ENCODE data around the gene MEF2C.

MEF2C gene

GRCh38 chr5:88808153-88808552, 74.8 kb downstream of the MEF2C start:
- no peak overlapping the region for H2AFZ ChIP-seq (ENCODE audit: low read length)
- H3K79me2 ChIP-seq (ENCODE audit: insufficient read depth, low read length): peaks cover 32% of the 10 kb centered on the region
- TF ChIP-seq, protein P1, sequence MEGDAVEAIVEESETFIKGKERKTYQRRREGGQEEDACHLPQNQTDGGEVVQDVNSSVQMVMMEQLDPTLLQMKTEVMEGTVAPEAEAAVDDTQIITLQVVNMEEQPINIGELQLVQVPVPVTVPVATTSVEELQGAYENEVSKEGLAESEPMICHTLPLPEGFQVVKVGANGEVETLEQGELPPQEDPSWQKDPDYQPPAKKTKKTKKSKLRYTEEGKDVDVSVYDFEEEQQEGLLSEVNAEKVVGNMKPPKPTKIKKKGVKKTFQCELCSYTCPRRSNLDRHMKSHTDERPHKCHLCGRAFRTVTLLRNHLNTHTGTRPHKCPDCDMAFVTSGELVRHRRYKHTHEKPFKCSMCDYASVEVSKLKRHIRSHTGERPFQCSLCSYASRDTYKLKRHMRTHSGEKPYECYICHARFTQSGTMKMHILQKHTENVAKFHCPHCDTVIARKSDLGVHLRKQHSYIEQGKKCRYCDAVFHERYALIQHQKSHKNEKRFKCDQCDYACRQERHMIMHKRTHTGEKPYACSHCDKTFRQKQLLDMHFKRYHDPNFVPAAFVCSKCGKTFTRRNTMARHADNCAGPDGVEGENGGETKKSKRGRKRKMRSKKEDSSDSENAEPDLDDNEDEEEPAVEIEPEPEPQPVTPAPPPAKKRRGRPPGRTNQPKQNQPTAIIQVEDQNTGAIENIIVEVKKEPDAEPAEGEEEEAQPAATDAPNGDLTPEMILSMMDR (IDR thresholded peaks at IDR 0.05; ENCODE audit: low read length): no peak
- no peak for TF ChIP-seq EZH2 (IDR thresholded peaks at IDR 0.05; ENCODE audit: borderline replicate concordance, low read length)

GRCh38 chr5:88807327-88807726, 75.7 kb downstream of the MEF2C start:
- Histone ChIP-seq H4K20me1 (ENCODE audit: insufficient read depth, low read length) (no peaks in the 10 kb centered on the region), H3K27ac (ENCODE audit: low read depth, low read length, poor library complexity, severe bottlenecking) (no peak overlapping the region), H3K27me3 (ENCODE audit: insufficient read depth, low read length) (no peaks in the 10 kb centered on the region), H3K4me1 (ENCODE audit: insufficient read depth, low read length, severe bottlenecking) (no peaks in the 10 kb centered on the region), H3K9ac (ENCODE audit: low read length) (no peak overlapping the region), H3K36me3 (ENCODE audit: insufficient read depth, low read length) (peaks cover 83% of the 10 kb centered on the region), H2AFZ (ENCODE audit: low read length) (no peak overlapping the region), H3K4me2 (ENCODE audit: low read length) (no peak overlapping the region), H3K9me3 (ENCODE audit: low read length) (no peaks in the 10 kb centered on the region), H3K79me2 (ENCODE audit: insufficient read depth, low read length) (peaks cover 31% of the 10 kb centered on the region), H3F3A (ENCODE audit: insufficient read depth, low read length) (no peaks in the 10 kb centered on the region), H3K9me2 (ENCODE audit: low read depth, low read length) (no peaks in the 10 kb centered on the region), H3K4me3 (ENCODE audit: low read depth, low read length, poor library complexity, severe bottlenecking) (no peak overlapping the region)
- TF ChIP-seq, protein P1 (IDR thresholded peaks at IDR 0.05; ENCODE audit: low read length): no peak
- no peak for TF ChIP-seq EZH2 (IDR thresholded peaks at IDR 0.05; ENCODE audit: borderline replicate concordance, low read length)

More at GRCh38 chr5:88808153-88808552, 74.8 kb downstream of the MEF2C start:
- Histone ChIP-seq H3K36me3 (ENCODE audit: insufficient read depth, low read length) (peaks cover 82% of the 10 kb centered on the region), H3K9ac (ENCODE audit: low read length) (no peak overlapping the region), H3K9me2 (ENCODE audit: low read depth, low read length) (no peaks in the 10 kb centered on the region), H3K4me2 (ENCODE audit: low read length) (no peak overlapping the region), H3K27me3 (ENCODE audit: insufficient read depth, low read length) (no peaks in the 10 kb centered on the region), H3F3A (ENCODE audit: insufficient read depth, low read length) (no peaks in the 10 kb centered on the region), H4K20me1 (ENCODE audit: insufficient read depth, low read length) (no peaks in the 10 kb centered on the region), H3K27ac (ENCODE audit: low read depth, low read length, poor library complexity, severe bottlenecking) (no peak overlapping the region), H3K9me3 (ENCODE audit: low read length) (no peaks in the 10 kb centered on the region), H3K4me3 (ENCODE audit: low read depth, low read length, poor library complexity, severe bottlenecking) (no peak overlapping the region), H3K4me1 (ENCODE audit: insufficient read depth, low read length, severe bottlenecking) (no peaks in the 10 kb centered on the region)

DNA sequence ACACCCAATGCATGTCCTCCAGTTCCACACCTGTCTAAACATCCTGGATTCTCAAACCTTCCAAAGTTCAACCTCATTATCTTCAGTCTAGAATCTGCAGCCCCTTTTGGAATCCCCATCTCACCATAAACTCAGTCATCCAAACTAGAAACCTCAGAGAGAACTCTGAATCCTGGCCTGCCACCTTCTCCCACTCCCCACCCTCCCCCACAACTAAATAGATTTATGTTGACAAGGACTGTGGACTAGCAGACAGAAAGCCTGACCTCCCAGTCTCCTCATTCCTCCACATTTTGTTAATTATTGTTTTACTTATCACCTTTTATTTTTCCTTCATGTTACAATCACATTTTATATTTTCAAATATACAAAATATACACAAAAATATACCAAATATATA, 76.6 kb downstream of the MEF2C start:
- H3K4me3 ChIP-seq (ENCODE audit: low read depth, low read length, poor library complexity, severe bottlenecking): no peak overlapping the region
- no peaks in the 10 kb centered on the region for H3K9me3 ChIP-seq (ENCODE audit: low read length)
- TF ChIP-seq, protein P1 (IDR thresholded peaks at IDR 0.05; ENCODE audit: low read length): no peak
- TF ChIP-seq EZH2 (IDR thresholded peaks at IDR 0.05; ENCODE audit: borderline replicate concordance, low read length): no peak
- no peak overlapping the region for H3K27ac ChIP-seq (ENCODE audit: low read depth, low read length, poor library complexity, severe bottlenecking)
- no peak overlapping the region for H3K4me2 ChIP-seq (ENCODE audit: low read length)
- H3F3A ChIP-seq (ENCODE audit: insufficient read depth, low read length): no peaks in the 10 kb centered on the region
- no peaks in the 10 kb centered on the region for H4K20me1 ChIP-seq (ENCODE audit: insufficient read depth, low read length)
- no peaks in the 10 kb centered on the region for H3K9me2 ChIP-seq (ENCODE audit: low read depth, low read length)
- H3K27me3 ChIP-seq (ENCODE audit: insufficient read depth, low read length): no peaks in the 10 kb centered on the region
- H2AFZ ChIP-seq (ENCODE audit: low read length): no peak overlapping the region
- no peak overlapping the region for H3K9ac ChIP-seq (ENCODE audit: low read length)
- H3K79me2 ChIP-seq (ENCODE audit: insufficient read depth, low read length): peaks cover 22% of the 10 kb centered on the region
- H3K36me3 ChIP-seq (ENCODE audit: insufficient read depth, low read length): peaks cover 84% of the 10 kb centered on the region
- H3K4me1 ChIP-seq (ENCODE audit: insufficient read depth, low read length, severe bottlenecking): no peaks in the 10 kb centered on the region
